HG02763 (cell line): ENCODE measurements around the gene TSPEAR.
"Not testable (repeated sequence)": the region's sequence is repeated elsewhere in the genome, so short reads cannot be mapped to it uniquely, and the experiment has no call there.

Source experiments
- ATAC-seq: cut with Tn5 transposase; IDR thresholded peaks from one replicate; pipeline ENCODE4 v1.9.1; 2021; ENCODE audit warnings: mild to moderate bottlenecking, moderate library complexity; ENCODE audit not compliant: unreplicated experiment

The TSPEAR gene

GRCh38 chr21:44511219-44511937, 200.0 kb downstream of the TSPEAR start:
- ATAC-seq, result no peak

DNA sequence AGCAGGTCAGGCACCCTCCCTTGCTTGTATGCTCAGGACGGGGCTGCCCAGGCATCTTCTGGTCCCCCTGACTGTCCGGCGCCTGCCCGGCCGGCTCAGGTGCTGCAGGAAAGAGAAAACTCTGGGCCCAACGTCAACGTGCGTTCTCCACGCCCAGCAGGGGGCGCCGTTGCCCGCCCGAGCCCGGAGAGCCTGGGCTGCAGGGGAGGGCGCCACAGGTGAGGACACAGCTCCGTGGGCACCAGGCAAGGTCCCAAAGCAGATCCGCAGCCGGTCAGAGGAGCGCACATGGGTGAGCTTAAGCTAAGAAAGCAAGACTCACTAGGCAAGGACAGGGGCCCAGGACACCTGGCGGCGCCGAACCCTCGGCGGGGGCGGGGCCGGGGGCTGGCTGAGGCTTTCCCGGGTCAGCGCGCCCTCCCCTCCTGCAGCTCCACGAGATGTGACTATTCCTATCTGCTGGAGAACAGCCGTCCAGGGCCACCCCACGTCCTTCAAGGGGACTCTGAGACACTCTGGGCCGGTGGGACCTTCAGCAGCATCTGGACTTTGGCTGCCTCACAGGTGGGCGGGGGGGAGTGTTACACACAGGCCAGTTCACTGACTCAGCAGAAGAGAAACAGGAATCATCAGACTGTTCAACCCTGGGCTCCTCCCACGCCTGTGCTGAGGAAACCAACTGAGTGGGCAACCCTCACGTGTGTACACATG, 200.7 kb downstream of the TSPEAR start:
- no peak for ATAC-seq

- ATAC-seq, result no peak
Observed at GRCh38 chr21:44510109-44510507, 201.3 kb downstream of the TSPEAR start.

- no peak for ATAC-seq
Observed at GRCh38 chr21:44509539-44509938, 201.8 kb downstream of the TSPEAR start.

- no peak for ATAC-seq
Observed at GRCh38 chr21:44508711-44509445, 202.5 kb downstream of the TSPEAR start.

- no peak for ATAC-seq
Observed at GRCh38 chr21:44508426-44508710, 203.0 kb downstream of the TSPEAR start.

- no peak for ATAC-seq
Observed at GRCh38 chr21:44507673-44508425, 203.5 kb downstream of the TSPEAR start.

GRCh38 chr21:44506279-44507255, 204.8 kb downstream of the TSPEAR start:
- ATAC-seq, result no peak

- ATAC-seq, result no peak
Observed at GRCh38 chr21:44505673-44506278, 205.6 kb downstream of the TSPEAR start.

DNA sequence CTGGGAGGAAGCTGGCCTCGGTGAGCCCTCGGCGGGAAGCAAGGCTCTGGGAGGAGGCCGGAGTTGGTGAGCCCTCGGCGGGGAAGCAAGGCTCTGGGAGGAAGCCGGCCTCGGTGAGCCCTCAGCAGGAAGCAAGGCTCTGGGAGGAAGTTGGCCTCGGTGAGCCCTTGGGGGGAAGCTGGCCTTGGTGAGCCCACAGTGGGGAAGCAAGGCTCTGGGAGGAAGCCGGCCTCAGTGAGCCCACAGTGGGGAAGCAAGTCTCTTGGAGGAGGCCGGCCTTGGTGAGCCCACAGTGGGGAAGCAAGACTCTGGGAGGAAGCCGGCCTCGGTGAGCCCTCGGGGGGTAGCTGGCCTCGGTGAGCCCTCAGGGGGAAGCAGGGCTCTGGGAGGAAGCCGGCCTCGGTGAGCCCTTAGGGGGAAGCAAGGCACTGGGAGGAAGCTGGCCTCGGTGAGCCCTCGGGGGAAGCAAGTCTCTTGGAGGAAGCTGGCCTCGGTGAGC, 207.4 kb downstream of the TSPEAR start:
- ATAC-seq, result no peak

- ATAC-seq, result not testable (repeated sequence)
Observed at GRCh38 chr21:44503006-44503889, 208.1 kb downstream of the TSPEAR start.

GRCh38 chr21:44502171-44502958, 209.0 kb downstream of the TSPEAR start:
- no peak for ATAC-seq

- no peak for ATAC-seq
Observed at GRCh38 chr21:44500111-44500510, 211.3 kb downstream of the TSPEAR start.

DNA sequence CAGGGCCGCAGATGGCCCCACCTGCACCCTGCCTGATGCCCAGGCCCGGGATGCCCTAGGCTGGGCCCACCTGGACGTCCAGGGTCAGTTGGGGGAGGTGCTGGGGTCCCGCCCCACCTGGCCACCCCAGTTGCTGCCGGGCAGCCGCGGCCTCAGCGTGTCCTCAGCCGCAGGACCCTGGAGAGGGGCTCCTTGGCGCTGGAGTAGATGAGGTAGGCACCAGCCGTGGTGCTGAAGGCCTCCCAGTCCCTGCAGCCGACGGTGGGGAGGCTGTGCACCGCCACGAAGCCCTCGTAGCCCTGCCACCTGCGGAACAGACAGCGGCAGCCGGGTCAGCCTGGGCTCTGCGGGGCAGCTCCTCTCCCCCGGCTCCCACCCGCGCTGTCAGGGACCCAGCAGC, 211.7 kb downstream of the TSPEAR start:
- no peak for ATAC-seq

- no peak for ATAC-seq
Observed at GRCh38 chr21:44499211-44499560, 212.2 kb downstream of the TSPEAR start.

GRCh38 chr21:44498280-44499210, 212.8 kb downstream of the TSPEAR start:
- no peak for ATAC-seq

- ATAC-seq, result no peak
Observed at GRCh38 chr21:44497703-44498126, 213.7 kb downstream of the TSPEAR start.
